A673 (cell line): ENCODE measurements around the gene MAP3K5. TPM values are rescaled to one million over a fixed set of nuclear protein-coding genes. Genes with fewer than 3 reads are reported as not detected.

Experiments used
- BruUV-seq: library from RNA; stranded (reverse); fragments of 400-500 nt; replicated peaks from 2 replicates; lab custom pipeline; 2021; lab: Mats Ljungman, UMichigan
- CTCF ChIA-PET: fragments of 300-600 bp; sonication (Branson Sonifier 250); formaldehyde crosslinking; loops from one replicate; lab custom pipeline; 2022; ENCODE audit warnings: antibody characterized with exemption; lab: Charles Lee
- POLR2A ChIA-PET: fragments of 300-600 bp; sonication (Branson Sonifier 250); formaldehyde crosslinking; loops from one replicate; lab custom pipeline; 2022; ENCODE audit warnings: antibody characterized with exemption; ENCODE audit not compliant: low non-redundant PET; lab: Charles Lee
- DNase-seq: peaks from one replicate; pipeline ENCODE4 v3.0.0-alpha.2; 2015; ENCODE audit warnings: low spot score
- H3K27ac ChIP-seq: fragments of 200-600 bp; sonication (generic); 2 replicates; pipeline ENCODE4 v1.5.1; 2016; ENCODE audit warnings: mixed run types, low read depth, mild to moderate bottlenecking, mixed read lengths, antibody characterized with exemption, low read length; ENCODE audit not compliant: poor library complexity, severe bottlenecking
- H3K27me3 ChIP-seq: fragments of 200-600 bp; sonication (generic); replicated peaks from 2 replicates; pipeline ENCODE4 v1.6.1; 2017; ENCODE audit warnings: mixed run types, low read depth, mild to moderate bottlenecking, mixed read lengths, antibody characterized with exemption, low read length; ENCODE audit not compliant: insufficient read depth, poor library complexity
- H3K36me3 ChIP-seq: fragments of 200-600 bp; sonication (generic); 2 replicates; pipeline ENCODE4 v1.6.1; 2016; ENCODE audit warnings: mixed run types, mild to moderate bottlenecking, mixed read lengths, antibody characterized with exemption, low read length; ENCODE audit not compliant: insufficient read depth, poor library complexity, severe bottlenecking
- H3K4me1 ChIP-seq: fragments of 200-600 bp; sonication (generic); 2 replicates; pipeline ENCODE4 v1.6.1; 2017; ENCODE audit warnings: mixed run types, mild to moderate bottlenecking, mixed read lengths, antibody characterized with exemption, low read length; ENCODE audit not compliant: insufficient read depth, poor library complexity, severe bottlenecking
- H3K4me3 ChIP-seq: fragments of 200-600 bp; sonication (generic); 2 replicates; pipeline ENCODE4 v1.5.1; 2016; ENCODE audit warnings: low read depth, mixed run types, mild to moderate bottlenecking, mixed read lengths, low read length; ENCODE audit not compliant: poor library complexity, severe bottlenecking
- H3K9me3 ChIP-seq: fragments of 200-600 bp; sonication (generic); 2 replicates; pipeline ENCODE4 v1.6.1; 2016; ENCODE audit warnings: mixed run types, low read depth, mild to moderate bottlenecking, mixed read lengths, antibody characterized with exemption, low read length; ENCODE audit not compliant: poor library complexity, severe bottlenecking
- EZH2 ChIP-seq: fragments of 200-600 bp; sonication (generic); IDR thresholded peaks from 2 replicates; pipeline ENCODE4 v1.6.1; 2017; ENCODE audit warnings: borderline replicate concordance, low read depth, mild to moderate bottlenecking, mixed read lengths, antibody characterized with exemption, low read length; ENCODE audit not compliant: poor library complexity, severe bottlenecking
- intact Hi-C: fragments of 100-400 bp; cut with micrococcal nuclease; formaldehyde crosslinking; loops from one replicate; pipeline ENCODE4 v1.10.0; 2022; ENCODE audit not compliant: unreplicated experiment
- total RNA-seq: library from RNA; stranded (reverse); gene quantifications from 2 replicates; pipeline ENCODE4 v1.2.3, GENCODE V29; 2021
- TF ChIP-seq, protein P1 (sequence below): fragments of 300-800, 200-600 bp; sonication (generic); conservative IDR thresholded peaks from 2 replicates; pipeline ENCODE4 v1.5.1; 2017; ENCODE audit warnings: low read depth, mild to moderate bottlenecking, antibody characterized with exemption, low read length, moderate library complexity, mixed read lengths

MAP3K5 gene
- total RNA-seq, 1 experiment from 2014 or later: 5.4 TPM

- DNase-seq: no peak
- H3K27me3 ChIP-seq: no peaks in the 10 kb centered on the region
- peaks cover 43% of the 10 kb centered on the region for H3K4me1 ChIP-seq
- H3K9me3 ChIP-seq: no peaks in the 10 kb centered on the region
- no peak overlapping the region for H3K27ac ChIP-seq
- ChIA-PET POLR2A (no interaction called here), CTCF (no interaction called here)
- intact Hi-C loops: no loop called here
- TF ChIP-seq, protein P1, sequence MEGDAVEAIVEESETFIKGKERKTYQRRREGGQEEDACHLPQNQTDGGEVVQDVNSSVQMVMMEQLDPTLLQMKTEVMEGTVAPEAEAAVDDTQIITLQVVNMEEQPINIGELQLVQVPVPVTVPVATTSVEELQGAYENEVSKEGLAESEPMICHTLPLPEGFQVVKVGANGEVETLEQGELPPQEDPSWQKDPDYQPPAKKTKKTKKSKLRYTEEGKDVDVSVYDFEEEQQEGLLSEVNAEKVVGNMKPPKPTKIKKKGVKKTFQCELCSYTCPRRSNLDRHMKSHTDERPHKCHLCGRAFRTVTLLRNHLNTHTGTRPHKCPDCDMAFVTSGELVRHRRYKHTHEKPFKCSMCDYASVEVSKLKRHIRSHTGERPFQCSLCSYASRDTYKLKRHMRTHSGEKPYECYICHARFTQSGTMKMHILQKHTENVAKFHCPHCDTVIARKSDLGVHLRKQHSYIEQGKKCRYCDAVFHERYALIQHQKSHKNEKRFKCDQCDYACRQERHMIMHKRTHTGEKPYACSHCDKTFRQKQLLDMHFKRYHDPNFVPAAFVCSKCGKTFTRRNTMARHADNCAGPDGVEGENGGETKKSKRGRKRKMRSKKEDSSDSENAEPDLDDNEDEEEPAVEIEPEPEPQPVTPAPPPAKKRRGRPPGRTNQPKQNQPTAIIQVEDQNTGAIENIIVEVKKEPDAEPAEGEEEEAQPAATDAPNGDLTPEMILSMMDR: no peak
- TF ChIP-seq EZH2: no peak
- no TSS peak for BruUV-seq
- H3K4me3 ChIP-seq: no peak overlapping the region
- H3K36me3 ChIP-seq: no peaks in the 10 kb centered on the region
Observed at GRCh38 chr6:136764517-136764993, 27.7 kb downstream of the MAP3K5 start.

GRCh38 chr6:136763716-136764516 lies 28.4 kb downstream of the MAP3K5 start:
- CTCF ChIA-PET: no interaction called here
- TF ChIP-seq, protein P1: no peak
- no peak for TF ChIP-seq EZH2
- H3K4me3 ChIP-seq: no peak overlapping the region
- H3K36me3 ChIP-seq: no peaks in the 10 kb centered on the region
- peaks cover 43% of the 10 kb centered on the region for H3K4me1 ChIP-seq
- DNase-seq: no peak
- H3K27ac ChIP-seq: no peak overlapping the region
- no peaks in the 10 kb centered on the region for H3K27me3 ChIP-seq
- intact Hi-C loops: no loop called here
- H3K9me3 ChIP-seq: no peaks in the 10 kb centered on the region
- BruUV-seq: no TSS peak
- POLR2A ChIA-PET: no interaction called here

DNA sequence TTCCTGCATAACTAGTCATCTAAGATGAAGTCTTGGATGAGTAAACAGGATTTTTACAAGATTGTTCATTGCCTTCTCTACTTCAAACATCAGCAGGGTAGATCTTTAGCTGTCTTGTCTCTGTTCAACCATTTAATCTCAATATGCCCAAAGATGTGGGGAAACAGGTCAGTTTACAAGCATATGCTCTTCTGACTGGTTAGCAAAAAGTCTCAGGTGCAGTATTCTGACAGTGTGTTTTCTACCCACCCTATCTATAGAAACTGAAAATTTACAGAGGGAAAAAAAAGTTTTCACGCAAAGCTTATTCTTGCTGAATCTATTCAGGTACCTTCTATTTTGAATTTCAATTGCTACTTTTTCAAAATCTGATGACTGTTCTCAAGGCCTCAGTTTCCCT lies 29.0 kb downstream of the MAP3K5 start:
- H3K9me3 ChIP-seq: no peaks in the 10 kb centered on the region
- TF ChIP-seq, protein P1: no peak
- no peak for TF ChIP-seq EZH2
- H3K27ac ChIP-seq: no peak overlapping the region
- BruUV-seq: no TSS peak
- intact Hi-C loops: no loop called here
- no peaks in the 10 kb centered on the region for H3K36me3 ChIP-seq
- no peak overlapping the region for H3K4me3 ChIP-seq
- CTCF ChIA-PET: no interaction called here
- POLR2A ChIA-PET: no interaction called here
- H3K27me3 ChIP-seq: no peaks in the 10 kb centered on the region
- peaks cover 43% of the 10 kb centered on the region for H3K4me1 ChIP-seq
- no peak for DNase-seq
